ENCODE data around the gene KCNQ1. TPM values are rescaled to one million over a fixed set of nuclear protein-coding genes. Genes with fewer than 3 reads are reported as not detected.

The KCNQ1 gene
- total RNA-seq, 1 donor from 2014 or later, result 3.4 TPM

DNA sequence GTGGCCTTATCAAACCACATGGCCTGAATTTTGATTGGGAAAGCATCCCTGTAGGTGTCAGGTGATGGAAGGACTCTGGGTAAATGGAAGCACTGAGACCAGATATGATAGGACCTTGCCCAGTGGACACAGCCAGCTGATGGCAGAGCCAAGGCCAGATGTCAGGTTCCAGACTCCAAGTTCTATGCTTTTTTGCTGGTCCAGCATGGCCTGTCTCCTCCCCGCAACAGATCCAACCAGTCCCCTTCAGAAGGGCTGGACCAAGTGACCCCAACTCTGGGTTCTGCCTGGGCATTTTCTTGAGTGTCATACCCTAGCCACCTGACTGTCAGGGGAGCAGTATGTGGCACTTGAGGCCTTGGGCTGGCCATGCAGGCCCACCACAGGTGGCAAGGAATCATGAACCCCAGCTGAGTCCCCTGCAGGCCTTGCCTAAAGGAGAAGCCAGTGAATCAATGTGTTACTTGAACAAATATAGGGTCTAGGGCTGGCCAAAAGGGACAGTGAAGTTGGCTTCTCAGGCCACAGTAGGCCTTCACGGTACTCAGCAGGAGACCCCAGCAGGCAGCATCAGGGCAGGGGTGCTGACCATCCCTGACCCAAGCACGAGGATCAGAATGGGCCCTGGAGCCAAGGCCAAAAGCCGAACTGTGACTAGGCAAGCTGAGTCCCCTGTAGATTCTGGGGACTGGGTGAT, 227.9 kb downstream of the KCNQ1 start:
- H3K4me3 Mint-ChIP-seq (ENCODE audit: low read depth), result no peak overlapping the region
- no peaks in the 10 kb centered on the region for H3K27me3 Mint-ChIP-seq (ENCODE audit: low read depth)
- intact Hi-C loops (cut with micrococcal nuclease), result no loop called here
- no peak overlapping the region for H3K27ac Mint-ChIP-seq
- no peaks in the 10 kb centered on the region for H3K36me3 Mint-ChIP-seq (ENCODE audit: low read depth)
- peaks cover 1% of the 10 kb centered on the region for H3K4me1 Mint-ChIP-seq (ENCODE audit: low read depth)
- DNase-seq (ENCODE audit: low spot score), result no peak
- no peaks in the 10 kb centered on the region for H3K9me3 Mint-ChIP-seq

DNA sequence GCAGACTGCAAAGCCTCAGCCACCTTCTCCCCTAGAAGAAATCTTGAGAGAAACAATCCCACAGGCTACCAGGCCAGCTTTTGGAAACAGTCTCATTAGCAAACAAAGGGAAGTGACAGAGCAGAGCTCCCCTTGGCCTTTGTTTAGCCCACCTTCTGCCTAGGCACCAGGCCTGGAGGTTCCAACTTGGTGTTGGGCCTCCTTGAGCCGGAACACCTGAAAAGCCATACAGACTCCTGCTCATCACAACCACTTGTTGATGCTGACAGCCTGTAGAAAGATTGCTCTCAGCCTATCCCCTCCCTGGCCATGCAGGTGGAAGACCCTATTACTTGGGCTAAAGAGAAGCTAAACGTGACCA, 228.4 kb downstream of the KCNQ1 start:
- intact Hi-C loops (cut with micrococcal nuclease), result no loop called here
- Mint-ChIP-seq H3K4me3 (ENCODE audit: low read depth) (no peak overlapping the region), H3K4me1 (ENCODE audit: low read depth) (peaks cover 3% of the 10 kb centered on the region), H3K9me3 (no peaks in the 10 kb centered on the region), H3K27ac (no peak overlapping the region), H3K36me3 (ENCODE audit: low read depth) (no peaks in the 10 kb centered on the region), H3K27me3 (ENCODE audit: low read depth) (no peaks in the 10 kb centered on the region)
- no peak for DNase-seq (ENCODE audit: low spot score)

DNA sequence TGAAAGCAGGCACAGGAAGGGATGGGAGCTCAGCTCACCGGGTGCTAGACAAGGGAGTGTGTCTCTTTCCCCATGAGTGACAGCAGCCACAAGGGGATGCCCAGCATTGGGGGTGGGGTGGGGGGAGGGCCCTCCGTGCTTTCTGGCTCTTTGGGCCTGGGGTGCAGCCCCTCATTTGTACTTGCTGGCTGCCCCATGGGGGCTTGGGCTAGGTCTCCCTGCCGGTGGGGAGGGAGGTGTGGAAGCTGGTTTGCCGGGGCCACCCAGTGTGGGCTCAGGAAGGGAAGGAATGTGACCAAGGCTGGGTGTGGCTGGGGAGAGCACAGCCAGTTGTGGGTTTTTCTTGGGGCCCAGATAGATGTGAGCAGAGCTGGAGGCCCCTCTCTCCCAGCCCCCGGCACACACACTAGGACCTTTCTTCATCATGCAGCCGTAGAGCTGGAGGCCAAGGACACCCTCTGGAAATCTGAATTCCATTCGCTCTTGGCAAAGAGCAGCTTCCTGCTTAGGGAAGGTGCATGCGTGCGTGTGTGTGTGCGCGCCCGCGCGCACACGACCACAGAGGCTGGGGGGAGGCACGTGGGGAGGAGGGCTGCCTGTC, 229.2 kb downstream of the KCNQ1 start:
- intact Hi-C loops (cut with micrococcal nuclease), result no loop called here
- no peaks in the 10 kb centered on the region for H3K9me3 Mint-ChIP-seq

DNA sequence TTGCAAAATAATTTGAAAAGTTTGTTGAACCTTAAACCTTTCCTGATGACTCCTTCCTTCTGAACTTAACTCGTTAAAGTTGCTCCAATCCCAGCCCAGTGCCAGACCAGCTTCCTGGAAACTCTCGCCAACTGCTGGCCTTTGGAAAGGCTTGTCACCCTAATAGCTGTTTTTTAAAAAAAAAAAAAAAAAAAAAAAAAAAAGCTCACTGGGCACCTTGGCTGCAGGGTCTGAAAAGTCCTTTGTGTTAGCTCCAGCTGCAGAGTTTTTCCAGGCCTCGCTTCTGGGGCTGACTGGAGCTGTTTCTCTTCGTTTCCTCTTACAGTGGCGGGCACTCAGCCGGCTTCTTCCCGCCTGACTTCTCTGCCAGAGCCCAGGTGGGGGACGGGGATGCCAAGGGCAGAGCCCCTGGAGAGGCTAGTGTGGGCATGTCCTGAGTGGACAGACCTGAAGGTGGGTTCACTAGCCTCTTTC, 229.9 kb downstream of the KCNQ1 start:
- peaks cover 3% of the 10 kb centered on the region for H3K4me1 Mint-ChIP-seq (ENCODE audit: low read depth)
- H3K9me3 Mint-ChIP-seq, result no peaks in the 10 kb centered on the region
- H3K27me3 Mint-ChIP-seq (ENCODE audit: low read depth), result no peaks in the 10 kb centered on the region
- no peak overlapping the region for H3K27ac Mint-ChIP-seq
- no peak overlapping the region for H3K4me3 Mint-ChIP-seq (ENCODE audit: low read depth)
- DNase-seq (ENCODE audit: low spot score), result no peak
- intact Hi-C loops (cut with micrococcal nuclease), result no loop called here
- H3K36me3 Mint-ChIP-seq (ENCODE audit: low read depth), result no peaks in the 10 kb centered on the region

More for the DNA sequence above, 229.2 kb downstream of the KCNQ1 start:
- Mint-ChIP-seq H3K4me1 (ENCODE audit: low read depth) (peaks cover 3% of the 10 kb centered on the region), H3K4me3 (ENCODE audit: low read depth) (no peak overlapping the region), H3K27me3 (ENCODE audit: low read depth) (no peaks in the 10 kb centered on the region), H3K27ac (no peak overlapping the region), H3K36me3 (ENCODE audit: low read depth) (no peaks in the 10 kb centered on the region)
- no peak for DNase-seq (ENCODE audit: low spot score)

DNA sequence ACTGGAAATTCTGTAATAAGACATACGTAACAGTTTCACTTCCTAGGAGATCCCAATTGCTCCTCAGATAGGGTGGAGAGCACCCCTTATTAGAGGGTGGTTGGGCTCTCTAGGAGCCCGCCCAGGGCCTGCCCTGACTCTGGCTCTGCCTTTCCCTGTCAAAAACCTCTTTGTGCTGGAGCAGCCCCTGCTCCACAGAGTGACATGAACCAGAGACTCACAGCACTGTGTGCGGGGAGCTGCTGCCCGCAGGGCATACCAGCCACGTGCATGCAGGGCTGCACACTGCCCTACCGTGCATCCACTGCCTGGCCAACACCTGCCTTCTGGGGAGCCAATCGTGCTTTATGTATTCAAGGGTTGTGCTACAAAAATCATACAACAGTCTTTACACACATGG, 230.7 kb downstream of the KCNQ1 start:
- no peak for DNase-seq (ENCODE audit: low spot score)
- Mint-ChIP-seq H3K9me3 (no peaks in the 10 kb centered on the region), H3K27ac (no peak overlapping the region), H3K27me3 (ENCODE audit: low read depth) (no peaks in the 10 kb centered on the region), H3K4me1 (ENCODE audit: low read depth) (peaks cover 3% of the 10 kb centered on the region), H3K4me3 (ENCODE audit: low read depth) (no peak overlapping the region), H3K36me3 (ENCODE audit: low read depth) (no peaks in the 10 kb centered on the region)
- intact Hi-C loops (cut with micrococcal nuclease), result no loop called here

DNA sequence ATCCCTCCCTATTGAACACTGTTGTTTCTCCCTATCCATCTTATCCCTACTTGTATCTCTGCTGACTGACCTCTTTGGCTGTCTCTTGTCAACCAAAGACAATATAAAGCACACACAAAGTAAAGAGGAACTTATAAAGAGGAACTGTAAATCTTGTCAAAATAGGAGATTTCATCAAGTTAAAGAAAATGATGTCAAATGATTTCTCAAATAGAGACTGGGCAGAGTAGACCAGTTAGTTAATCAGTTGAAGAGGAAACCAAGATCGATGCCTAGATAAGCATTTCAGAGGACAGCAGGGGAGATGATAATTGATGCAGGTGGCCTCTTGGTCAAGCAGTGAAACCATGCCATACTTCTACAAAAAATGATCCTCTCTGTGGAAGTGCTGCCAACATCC, 232.3 kb downstream of the KCNQ1 start:
- peaks cover 3% of the 10 kb centered on the region for H3K4me1 Mint-ChIP-seq (ENCODE audit: low read depth)
- H3K36me3 Mint-ChIP-seq (ENCODE audit: low read depth), result no peaks in the 10 kb centered on the region
- H3K4me3 Mint-ChIP-seq (ENCODE audit: low read depth), result no peak overlapping the region
- H3K9me3 Mint-ChIP-seq, result no peaks in the 10 kb centered on the region
- intact Hi-C loops (cut with micrococcal nuclease), result no loop called here
- H3K27ac Mint-ChIP-seq, result no peak overlapping the region
- no peak for DNase-seq (ENCODE audit: low spot score)
- H3K27me3 Mint-ChIP-seq (ENCODE audit: low read depth), result no peaks in the 10 kb centered on the region

DNA sequence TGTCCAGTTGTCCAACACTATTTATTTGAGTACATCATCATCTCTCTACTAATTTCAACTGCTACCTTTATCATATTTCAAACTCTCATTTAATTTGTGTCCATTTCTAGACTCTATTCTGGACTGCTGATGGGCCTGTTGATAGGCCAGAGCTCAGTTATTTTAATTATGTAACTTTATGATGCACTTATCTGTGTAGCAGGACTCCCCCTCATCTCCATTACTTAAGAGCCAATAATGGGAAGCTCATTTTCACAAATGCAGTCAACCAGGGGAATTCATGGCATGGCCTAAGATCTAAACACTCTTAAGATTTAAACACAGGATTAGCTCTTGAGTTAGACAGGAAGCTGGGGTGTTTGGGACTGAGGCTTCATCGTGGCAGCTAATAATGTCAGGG, 233.6 kb downstream of the KCNQ1 start:
- Mint-ChIP-seq H3K9me3 (no peaks in the 10 kb centered on the region), H3K4me3 (ENCODE audit: low read depth) (no peak overlapping the region), H3K27me3 (ENCODE audit: low read depth) (no peaks in the 10 kb centered on the region), H3K36me3 (ENCODE audit: low read depth) (no peaks in the 10 kb centered on the region), H3K4me1 (ENCODE audit: low read depth) (peaks cover 3% of the 10 kb centered on the region), H3K27ac (no peak overlapping the region)
- intact Hi-C loops (cut with micrococcal nuclease), result no loop called here
- DNase-seq (ENCODE audit: low spot score), result no peak

DNA sequence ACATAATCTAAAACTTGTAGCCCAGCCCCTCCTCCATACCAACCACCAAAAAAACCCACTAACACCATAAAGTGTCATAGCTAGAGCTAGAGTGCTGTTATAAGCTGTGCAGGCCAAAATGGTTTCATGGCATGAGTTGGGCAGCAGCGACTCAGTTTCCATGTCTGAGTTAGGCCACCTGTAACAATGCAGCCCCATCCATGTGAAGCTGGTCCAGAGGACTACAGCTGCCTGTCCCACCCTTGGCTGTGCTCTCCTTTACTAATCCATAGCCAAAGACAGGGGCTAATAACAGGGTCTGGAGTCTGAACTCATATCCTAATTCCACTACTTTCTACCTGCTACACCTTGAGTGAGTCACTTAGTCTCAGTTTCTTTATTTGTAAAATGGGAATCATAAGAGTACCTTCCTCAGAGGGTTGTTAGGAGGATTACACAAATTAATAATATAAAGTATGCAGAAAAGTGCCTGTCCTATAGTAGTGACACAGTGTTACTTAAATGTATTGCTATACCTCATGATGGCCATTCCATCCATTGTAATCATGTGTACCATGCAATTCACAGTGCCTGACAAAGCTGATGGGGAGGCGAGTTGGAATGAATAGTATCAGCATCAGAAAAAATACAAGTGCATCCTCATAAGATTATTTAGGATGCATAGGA, 234.3 kb downstream of the KCNQ1 start:
- intact Hi-C loops (cut with micrococcal nuclease), result no loop called here
- Mint-ChIP-seq H3K4me1 (ENCODE audit: low read depth) (peaks cover 3% of the 10 kb centered on the region), H3K27me3 (ENCODE audit: low read depth) (no peaks in the 10 kb centered on the region), H3K36me3 (ENCODE audit: low read depth) (no peaks in the 10 kb centered on the region), H3K9me3 (no peaks in the 10 kb centered on the region), H3K27ac (no peak overlapping the region), H3K4me3 (ENCODE audit: low read depth) (no peak overlapping the region)
- DNase-seq (ENCODE audit: low spot score), result no peak

DNA sequence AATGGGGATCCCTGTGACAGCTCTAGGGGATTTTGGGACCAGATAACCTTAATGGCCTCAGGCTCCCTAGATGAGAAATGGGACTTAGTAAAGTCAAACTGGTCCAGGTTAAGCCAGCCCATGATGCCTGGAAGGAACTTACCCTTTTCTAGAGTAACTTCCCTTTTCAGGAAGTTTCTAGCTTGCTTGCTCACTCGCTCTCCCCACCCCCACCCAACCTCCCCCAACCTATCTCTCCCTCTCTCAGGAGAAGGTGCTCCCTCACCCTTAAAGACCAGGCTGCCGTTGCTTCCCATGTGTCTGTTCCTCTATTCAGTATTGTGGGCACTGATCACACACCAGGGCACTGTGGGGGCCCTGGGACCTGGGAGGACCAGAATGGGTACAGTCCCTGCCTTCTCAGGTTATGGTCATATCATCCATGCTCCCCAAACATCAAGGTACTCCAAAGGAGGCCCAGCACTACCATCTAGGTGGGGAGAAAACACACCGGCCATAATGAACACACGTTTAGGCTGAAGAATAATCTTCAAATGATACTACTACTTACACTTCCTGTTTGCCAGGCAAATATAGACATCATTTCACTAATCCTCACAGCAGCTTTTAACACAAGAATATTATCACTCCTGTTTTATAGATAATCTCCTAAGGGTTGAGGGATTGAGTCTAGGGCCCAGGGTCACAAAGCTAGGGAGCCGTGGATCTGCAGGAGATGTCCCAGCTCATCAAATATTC, 236.8 kb downstream of the KCNQ1 start:
- no peak for DNase-seq (ENCODE audit: low spot score)
- Mint-ChIP-seq H3K36me3 (ENCODE audit: low read depth) (no peaks in the 10 kb centered on the region), H3K4me3 (ENCODE audit: low read depth) (no peak overlapping the region), H3K4me1 (ENCODE audit: low read depth) (peaks cover 3% of the 10 kb centered on the region), H3K27me3 (ENCODE audit: low read depth) (no peaks in the 10 kb centered on the region), H3K9me3 (no peaks in the 10 kb centered on the region), H3K27ac (no peak overlapping the region)
- intact Hi-C loops (cut with micrococcal nuclease), result no loop called here

DNA sequence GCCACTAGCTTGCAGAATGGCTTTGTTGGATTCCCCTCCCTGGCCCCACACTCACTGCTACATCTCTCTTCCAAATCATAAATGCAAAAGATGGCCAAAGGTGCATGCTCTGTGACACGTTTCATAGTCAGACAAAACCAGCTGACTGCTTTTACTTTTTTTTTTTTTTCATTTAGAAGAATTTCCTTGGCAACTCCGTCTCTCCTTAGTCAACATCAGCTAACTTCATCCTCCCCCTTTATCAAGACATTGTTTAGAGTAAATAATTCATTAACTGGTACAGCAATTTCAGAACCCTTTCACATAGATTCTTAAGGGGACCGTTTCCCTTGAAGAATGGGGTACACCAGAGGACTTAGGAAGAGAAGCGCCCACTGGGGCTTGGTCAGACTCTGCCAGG, 239.0 kb downstream of the KCNQ1 start:
- H3K4me1 Mint-ChIP-seq (ENCODE audit: low read depth), result no peaks in the 10 kb centered on the region
- no peak overlapping the region for H3K4me3 Mint-ChIP-seq (ENCODE audit: low read depth)
- no peak overlapping the region for H3K27ac Mint-ChIP-seq
- H3K36me3 Mint-ChIP-seq (ENCODE audit: low read depth), result no peaks in the 10 kb centered on the region
- intact Hi-C loops (cut with micrococcal nuclease), result no loop called here
- no peak for DNase-seq (ENCODE audit: low spot score)
- H3K27me3 Mint-ChIP-seq (ENCODE audit: low read depth), result no peaks in the 10 kb centered on the region
- H3K9me3 Mint-ChIP-seq, result no peaks in the 10 kb centered on the region

DNA sequence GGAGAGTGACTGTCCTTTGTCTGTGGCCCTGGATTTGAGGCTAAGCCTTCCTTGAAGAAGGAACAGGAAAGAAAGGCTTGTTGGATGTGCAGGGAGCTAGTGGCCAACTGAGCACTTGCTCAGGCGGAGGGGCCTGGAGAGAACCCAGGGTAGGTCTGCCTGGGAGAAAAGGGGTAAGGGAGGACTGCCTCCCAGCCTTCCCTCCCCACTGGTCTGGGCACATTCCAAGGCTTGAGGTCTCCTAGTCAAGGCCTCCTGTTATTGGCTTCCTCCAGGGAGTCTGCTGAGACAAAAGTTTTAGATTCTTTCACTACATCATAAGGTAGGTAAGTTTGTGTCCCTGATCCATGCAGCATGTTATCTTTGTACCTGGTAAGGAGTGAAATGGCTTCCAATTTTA, 239.8 kb downstream of the KCNQ1 start:
- no peak for DNase-seq (ENCODE audit: low spot score)
- no peaks in the 10 kb centered on the region for H3K9me3 Mint-ChIP-seq
- H3K27me3 Mint-ChIP-seq (ENCODE audit: low read depth), result no peaks in the 10 kb centered on the region
- no peak overlapping the region for H3K4me3 Mint-ChIP-seq (ENCODE audit: low read depth)
- intact Hi-C loops (cut with micrococcal nuclease), result no loop called here
- no peaks in the 10 kb centered on the region for H3K4me1 Mint-ChIP-seq (ENCODE audit: low read depth)
- no peak overlapping the region for H3K27ac Mint-ChIP-seq
- no peaks in the 10 kb centered on the region for H3K36me3 Mint-ChIP-seq (ENCODE audit: low read depth)

DNA sequence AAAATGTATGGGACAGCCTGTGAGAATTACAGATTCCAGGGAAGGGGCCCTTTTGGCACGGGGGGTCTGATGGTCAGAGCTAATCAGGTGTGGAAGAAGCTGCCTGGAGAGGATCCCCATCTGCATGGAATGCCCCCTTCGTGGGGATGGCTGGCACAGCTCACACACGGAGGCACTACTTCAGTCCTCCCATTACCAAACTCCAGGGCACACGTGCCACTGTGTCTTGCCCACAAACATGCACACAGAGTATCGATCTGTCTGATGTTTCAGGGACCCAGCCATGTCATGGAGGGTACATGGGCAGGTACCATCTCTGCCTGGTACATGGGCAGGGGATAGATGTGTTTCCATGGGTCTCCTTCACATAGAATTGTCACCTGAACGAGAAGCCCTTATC, 240.2 kb downstream of the KCNQ1 start:
- DNase-seq (ENCODE audit: low spot score), result no peak
- H3K4me3 Mint-ChIP-seq (ENCODE audit: low read depth), result no peak overlapping the region

More for the DNA sequence above, 240.2 kb downstream of the KCNQ1 start:
- Mint-ChIP-seq H3K4me1 (ENCODE audit: low read depth) (no peaks in the 10 kb centered on the region), H3K27ac (no peak overlapping the region), H3K27me3 (ENCODE audit: low read depth) (no peaks in the 10 kb centered on the region), H3K36me3 (ENCODE audit: low read depth) (no peaks in the 10 kb centered on the region), H3K9me3 (no peaks in the 10 kb centered on the region)
- intact Hi-C loops (cut with micrococcal nuclease), result no loop called here
